Glutamatergic neuron (in vitro differentiated cells): ENCODE measurements around the gene ADH1A. TPM values are rescaled to one million over a fixed set of nuclear protein-coding genes. Genes with fewer than 3 reads are reported as not detected.

Experiments used
- DNase-seq: peaks from one replicate; pipeline ENCODE4 v3.0.0; 2022
- H3K27ac Mint-ChIP-seq: one replicate; pipeline ENCODE4 v1.8.0; 2020; ENCODE audit warnings: mild to moderate bottlenecking, mixed read lengths, inconsistent platforms; ENCODE audit not compliant: unreplicated experiment
- H3K27me3 Mint-ChIP-seq: one replicate; pipeline ENCODE4 v1.8.0; 2020; ENCODE audit warnings: mild to moderate bottlenecking, moderate library complexity, mixed read lengths, inconsistent platforms; ENCODE audit not compliant: unreplicated experiment
- H3K36me3 Mint-ChIP-seq: one replicate; pipeline ENCODE4 v1.8.0; 2020; ENCODE audit warnings: mild to moderate bottlenecking, mixed read lengths, inconsistent platforms; ENCODE audit not compliant: unreplicated experiment
- H3K4me1 Mint-ChIP-seq: one replicate; pipeline ENCODE4 v1.8.0; 2020; ENCODE audit warnings: mild to moderate bottlenecking, low read depth, mixed read lengths, inconsistent platforms; ENCODE audit not compliant: unreplicated experiment
- H3K4me3 Mint-ChIP-seq: one replicate; pipeline ENCODE4 v1.8.0; 2020; ENCODE audit warnings: mild to moderate bottlenecking, mixed read lengths, inconsistent platforms; ENCODE audit not compliant: unreplicated experiment
- H3K9me3 Mint-ChIP-seq: one replicate; pipeline ENCODE4 v1.8.0; 2020; ENCODE audit warnings: mild to moderate bottlenecking, moderate library complexity, mixed read lengths, inconsistent platforms; ENCODE audit not compliant: unreplicated experiment
- total RNA-seq: library from RNA; stranded (reverse); fragmentation: NEBNext Ultra II Directional; extraction: Animal tissue kit (Norgen Biotek cat#: 25700); gene quantifications from one replicate; pipeline ENCODE4 v1.2.1, GENCODE V29; 2021; ENCODE audit not compliant: unreplicated experiment
- TF ChIP-seq, protein P1 (sequence below): fragments of 200-600 bp; sonication (generic); IDR thresholded peaks from one replicate; pipeline ENCODE4 v1.5.0; 2021; ENCODE audit not compliant: partially characterized antibody, unreplicated experiment

The ADH1A gene
- total RNA-seq, 1 donor from 2014 or later: not detected

DNA sequence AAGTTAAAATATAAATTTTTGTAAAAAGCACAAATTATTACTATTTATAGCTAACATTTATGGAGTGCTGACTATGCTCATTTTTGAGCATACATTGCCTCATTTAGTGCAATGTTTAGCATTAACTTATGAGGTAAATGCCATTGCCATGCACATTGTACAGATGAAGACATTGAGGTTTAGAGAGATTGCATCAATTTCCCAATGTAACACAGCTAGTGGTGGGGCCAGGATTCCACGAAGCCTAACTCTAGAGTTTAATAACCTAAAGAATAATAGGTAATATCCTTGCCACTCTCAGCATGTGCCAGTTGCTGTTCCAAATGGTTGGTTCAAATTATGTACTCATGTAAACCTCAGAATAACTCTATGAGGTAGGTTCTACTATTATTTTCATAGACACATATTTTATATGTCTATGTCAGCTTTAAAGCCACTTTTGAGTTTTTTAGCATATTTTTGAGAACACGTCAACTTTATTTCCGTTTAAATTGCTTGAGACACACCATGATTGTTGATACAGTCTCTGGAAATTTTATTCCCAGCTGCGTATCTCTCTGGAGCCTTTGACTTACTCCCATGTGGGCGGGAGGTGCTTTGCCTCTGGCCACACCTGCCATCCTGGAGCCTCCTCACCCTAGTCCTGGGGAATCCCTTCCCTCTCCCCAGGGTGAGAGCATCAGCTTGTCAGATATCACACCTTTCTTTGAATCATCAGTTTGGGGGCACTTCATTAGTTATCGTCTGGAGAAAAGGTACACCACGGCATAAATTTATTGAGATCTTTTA is 10.8 kb upstream of the ADH1A start:
- Mint-ChIP-seq H3K4me3 (no peak overlapping the region), H3K36me3 (no peaks in the 10 kb centered on the region), H3K9me3 (no peaks in the 10 kb centered on the region), H3K4me1 (no peaks in the 10 kb centered on the region), H3K27me3 (no peaks in the 10 kb centered on the region), H3K27ac (no peak overlapping the region)
- DNase-seq: no peak
- TF ChIP-seq, protein P1, sequence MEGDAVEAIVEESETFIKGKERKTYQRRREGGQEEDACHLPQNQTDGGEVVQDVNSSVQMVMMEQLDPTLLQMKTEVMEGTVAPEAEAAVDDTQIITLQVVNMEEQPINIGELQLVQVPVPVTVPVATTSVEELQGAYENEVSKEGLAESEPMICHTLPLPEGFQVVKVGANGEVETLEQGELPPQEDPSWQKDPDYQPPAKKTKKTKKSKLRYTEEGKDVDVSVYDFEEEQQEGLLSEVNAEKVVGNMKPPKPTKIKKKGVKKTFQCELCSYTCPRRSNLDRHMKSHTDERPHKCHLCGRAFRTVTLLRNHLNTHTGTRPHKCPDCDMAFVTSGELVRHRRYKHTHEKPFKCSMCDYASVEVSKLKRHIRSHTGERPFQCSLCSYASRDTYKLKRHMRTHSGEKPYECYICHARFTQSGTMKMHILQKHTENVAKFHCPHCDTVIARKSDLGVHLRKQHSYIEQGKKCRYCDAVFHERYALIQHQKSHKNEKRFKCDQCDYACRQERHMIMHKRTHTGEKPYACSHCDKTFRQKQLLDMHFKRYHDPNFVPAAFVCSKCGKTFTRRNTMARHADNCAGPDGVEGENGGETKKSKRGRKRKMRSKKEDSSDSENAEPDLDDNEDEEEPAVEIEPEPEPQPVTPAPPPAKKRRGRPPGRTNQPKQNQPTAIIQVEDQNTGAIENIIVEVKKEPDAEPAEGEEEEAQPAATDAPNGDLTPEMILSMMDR: no peak

DNA sequence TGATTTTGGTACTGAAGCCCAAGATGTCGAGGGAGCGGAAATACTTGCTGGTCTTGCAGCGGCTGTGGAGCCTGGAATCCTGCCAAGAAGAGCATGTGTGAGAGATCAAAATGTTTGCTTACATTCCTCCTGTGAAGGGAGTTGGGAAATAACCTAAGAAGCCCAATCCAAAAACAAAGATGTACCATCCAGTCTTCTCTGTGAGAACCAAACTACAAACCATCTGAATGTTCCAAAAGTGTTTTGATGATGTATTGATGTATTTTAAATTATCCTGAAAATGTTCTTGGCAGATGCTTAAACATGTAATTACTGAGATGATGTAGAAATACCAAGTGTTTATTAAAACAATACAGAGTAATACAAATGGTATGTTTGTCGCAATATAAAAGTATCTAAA is 10.1 kb upstream of the ADH1A start:
- Mint-ChIP-seq H3K9me3 (no peaks in the 10 kb centered on the region), H3K36me3 (no peaks in the 10 kb centered on the region), H3K4me1 (no peaks in the 10 kb centered on the region), H3K4me3 (no peak overlapping the region), H3K27ac (no peak overlapping the region), H3K27me3 (no peaks in the 10 kb centered on the region)
- no peak for DNase-seq
- TF ChIP-seq, protein P1: no peak

DNA sequence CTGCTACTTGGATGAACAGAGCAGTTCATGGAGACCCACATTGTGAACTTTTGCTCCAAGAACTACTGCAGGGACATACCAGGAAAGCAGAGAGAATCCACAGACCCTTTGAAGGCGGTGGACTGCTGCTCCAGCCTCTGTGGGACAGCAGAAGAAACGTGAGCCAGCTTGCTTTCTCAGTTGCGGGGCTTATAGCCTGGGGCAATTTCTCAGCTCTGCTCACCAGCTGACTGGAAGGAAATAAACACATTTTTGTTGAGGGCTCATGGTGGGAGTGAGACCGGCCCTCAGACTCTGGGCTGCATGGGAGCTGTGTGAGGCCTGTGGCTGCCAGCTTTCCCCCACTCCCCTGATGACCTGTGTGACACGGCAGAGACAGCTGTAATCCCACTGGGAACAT is 2.6 kb upstream of the ADH1A start:
- no peak for DNase-seq
- Mint-ChIP-seq H3K27me3 (no peaks in the 10 kb centered on the region), H3K4me3 (no peak overlapping the region), H3K9me3 (no peaks in the 10 kb centered on the region), H3K4me1 (no peaks in the 10 kb centered on the region), H3K27ac (no peak overlapping the region), H3K36me3 (peaks cover 4% of the 10 kb centered on the region)
- TF ChIP-seq, protein P1: no peak

DNA sequence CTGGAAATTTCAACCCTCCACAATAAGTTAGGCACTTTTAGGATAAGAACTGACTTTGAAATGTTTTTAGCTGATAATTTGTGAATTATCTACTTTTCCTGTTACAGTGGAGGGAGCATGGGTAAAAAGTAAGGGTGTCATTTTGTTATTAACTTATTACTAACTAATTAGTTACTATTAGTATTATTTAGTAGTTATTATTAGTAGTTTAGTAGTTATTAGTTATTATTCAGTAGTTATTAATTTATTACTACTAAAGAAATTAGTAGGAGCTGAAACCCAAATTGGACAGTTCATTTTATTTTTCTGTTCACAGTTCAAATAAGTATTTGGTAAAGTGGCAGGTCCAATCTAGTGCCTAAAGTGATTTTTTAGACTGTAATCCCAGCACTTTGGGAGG is 5.4 kb downstream of the ADH1A start:
- no peaks in the 10 kb centered on the region for H3K27me3 Mint-ChIP-seq
- H3K27ac Mint-ChIP-seq: no peak overlapping the region
- TF ChIP-seq, protein P1: no peak
- H3K4me1 Mint-ChIP-seq: no peaks in the 10 kb centered on the region
- H3K36me3 Mint-ChIP-seq: no peaks in the 10 kb centered on the region
- no peaks in the 10 kb centered on the region for H3K9me3 Mint-ChIP-seq
- no peak overlapping the region for H3K4me3 Mint-ChIP-seq
- no peak for DNase-seq

DNA sequence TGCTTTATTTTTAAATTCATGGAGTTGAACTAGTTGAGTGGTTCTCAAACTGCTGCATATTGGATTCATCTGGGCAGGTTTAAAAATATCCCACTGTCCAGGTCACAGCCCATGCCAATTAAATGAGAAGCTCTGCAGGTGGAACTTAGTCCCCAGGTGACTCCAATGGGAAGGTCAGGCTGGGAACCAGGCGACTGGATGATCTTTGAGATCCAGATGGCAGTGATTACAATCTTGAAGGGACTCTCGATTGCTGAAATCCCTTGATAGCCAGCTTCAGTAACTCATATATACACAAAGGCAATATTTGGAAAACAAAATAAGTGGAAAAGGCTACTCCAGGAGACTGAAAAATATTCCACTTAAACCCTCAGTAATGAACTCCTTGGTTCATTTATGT is 8.1 kb downstream of the ADH1A start:
- Mint-ChIP-seq H3K27ac (no peak overlapping the region), H3K36me3 (no peaks in the 10 kb centered on the region), H3K4me3 (no peak overlapping the region), H3K4me1 (no peaks in the 10 kb centered on the region), H3K27me3 (no peaks in the 10 kb centered on the region), H3K9me3 (no peaks in the 10 kb centered on the region)
- TF ChIP-seq, protein P1: no peak
- DNase-seq: no peak
